HG03280 (cell line): Measurements from ENCODE around the gene VCL.
"Not testable (repeated sequence)": the region's sequence is repeated elsewhere in the genome, so short reads cannot be mapped to it uniquely, and the experiment has no call there.

Experiments used
- ATAC-seq: cut with Tn5 transposase; IDR thresholded peaks from one replicate; pipeline ENCODE4 v1.9.1; 2021; ENCODE audit warnings: mild to moderate bottlenecking, moderate library complexity; ENCODE audit not compliant: unreplicated experiment

The VCL gene

GRCh38 chr10:74000892-74001669 lies 3.2 kb downstream of the VCL start:
- no peak for ATAC-seq

- no peak for ATAC-seq
Measured at GRCh38 chr10:74006269-74006668, 8.4 kb downstream of the VCL start.

GRCh38 chr10:74008212-74008731 lies 10.4 kb downstream of the VCL start:
- no peak for ATAC-seq

- no peak for ATAC-seq
Measured at GRCh38 chr10:74011017-74011416, 13.1 kb downstream of the VCL start.

GRCh38 chr10:74011770-74012169 lies 13.9 kb downstream of the VCL start:
- ATAC-seq: no peak

- no peak for ATAC-seq
Measured at GRCh38 chr10:74012480-74012879, 14.6 kb downstream of the VCL start.

GRCh38 chr10:74013004-74013403 lies 15.1 kb downstream of the VCL start:
- ATAC-seq: no peak

- not testable (repeated sequence) for ATAC-seq
Measured at GRCh38 chr10:74014574-74014973, 16.7 kb downstream of the VCL start.

- no peak for ATAC-seq
Measured at GRCh38 chr10:74018241-74018640, 20.3 kb downstream of the VCL start.

- ATAC-seq: no peak
Measured at GRCh38 chr10:74021248-74022055, 23.5 kb downstream of the VCL start.

- ATAC-seq: no peak
Measured at GRCh38 chr10:74022926-74023629, 25.2 kb downstream of the VCL start.

GRCh38 chr10:74024600-74024999 lies 26.7 kb downstream of the VCL start:
- ATAC-seq: no peak

- no peak for ATAC-seq
Measured at GRCh38 chr10:74025380-74025978, 27.6 kb downstream of the VCL start.

- no peak for ATAC-seq
Measured at GRCh38 chr10:74026428-74027015, 28.6 kb downstream of the VCL start.

GRCh38 chr10:74027702-74028101 lies 29.8 kb downstream of the VCL start:
- no peak for ATAC-seq

GRCh38 chr10:74029943-74030342 lies 32.0 kb downstream of the VCL start:
- ATAC-seq: no peak

GRCh38 chr10:74032208-74032607 lies 34.3 kb downstream of the VCL start:
- ATAC-seq: not testable (repeated sequence)

- ATAC-seq: no peak
Measured at GRCh38 chr10:74032900-74033655, 35.2 kb downstream of the VCL start.

- ATAC-seq: no peak
Measured at GRCh38 chr10:74033702-74034101, 35.8 kb downstream of the VCL start.

- no peak for ATAC-seq
Measured at GRCh38 chr10:74034301-74034700, 36.4 kb downstream of the VCL start.
